ENCODE measurements around the gene TSC22D1.

The TSC22D1 gene

GRCh38 chr13:44449999-44450821, 125.9 kb downstream of the TSC22D1 start:
- DNase-seq = no peak

DNA sequence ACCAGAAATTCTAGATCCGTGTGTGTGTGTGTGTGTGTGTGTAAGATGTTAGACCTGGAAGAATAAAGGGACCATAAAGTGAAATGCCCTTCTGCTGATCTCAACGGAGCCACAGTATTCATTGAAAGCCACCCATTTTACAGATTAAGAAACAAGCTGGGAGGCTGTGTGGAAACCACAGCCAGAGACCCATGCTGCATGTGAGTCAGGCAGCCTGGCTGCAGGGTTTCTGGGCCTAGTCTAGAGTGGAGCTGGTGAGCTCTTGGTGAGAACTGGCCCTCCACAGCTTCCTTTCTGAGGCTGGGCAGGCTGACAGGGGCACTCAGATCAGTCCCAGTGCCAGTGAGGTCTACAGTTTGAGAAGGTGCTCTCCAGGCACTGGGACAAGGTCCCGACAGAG, 127.3 kb downstream of the TSC22D1 start:
- no peak for DNase-seq

DNA sequence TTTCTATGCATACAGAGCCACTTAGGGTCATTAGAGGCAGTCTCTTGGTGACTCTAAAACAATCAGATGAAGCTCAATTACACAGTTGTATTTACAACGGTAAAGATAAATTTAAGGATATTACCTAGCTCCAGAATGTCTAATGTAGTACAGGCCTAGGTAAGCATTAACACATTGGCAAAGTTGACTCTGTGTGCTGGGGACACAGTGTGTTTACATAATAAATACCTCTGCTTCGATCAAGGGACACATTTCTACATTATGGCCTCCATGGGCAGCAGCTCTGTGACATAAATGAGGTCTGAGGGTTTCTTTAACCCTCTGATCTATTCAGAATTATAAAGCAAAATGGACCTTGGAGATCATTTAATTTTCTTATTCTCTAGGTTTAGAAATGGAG, 127.8 kb downstream of the TSC22D1 start:
- no peak for DNase-seq

GRCh38 chr13:44447783-44448321, 128.3 kb downstream of the TSC22D1 start:
- no peak for DNase-seq

GRCh38 chr13:44440046-44440608, 136.0 kb downstream of the TSC22D1 start:
- no peak for DNase-seq

- DNase-seq = no peak
Observed at GRCh38 chr13:44439452-44440024, 136.6 kb downstream of the TSC22D1 start.

- DNase-seq = no peak
Observed at GRCh38 chr13:44438234-44438579, 137.9 kb downstream of the TSC22D1 start.

DNA sequence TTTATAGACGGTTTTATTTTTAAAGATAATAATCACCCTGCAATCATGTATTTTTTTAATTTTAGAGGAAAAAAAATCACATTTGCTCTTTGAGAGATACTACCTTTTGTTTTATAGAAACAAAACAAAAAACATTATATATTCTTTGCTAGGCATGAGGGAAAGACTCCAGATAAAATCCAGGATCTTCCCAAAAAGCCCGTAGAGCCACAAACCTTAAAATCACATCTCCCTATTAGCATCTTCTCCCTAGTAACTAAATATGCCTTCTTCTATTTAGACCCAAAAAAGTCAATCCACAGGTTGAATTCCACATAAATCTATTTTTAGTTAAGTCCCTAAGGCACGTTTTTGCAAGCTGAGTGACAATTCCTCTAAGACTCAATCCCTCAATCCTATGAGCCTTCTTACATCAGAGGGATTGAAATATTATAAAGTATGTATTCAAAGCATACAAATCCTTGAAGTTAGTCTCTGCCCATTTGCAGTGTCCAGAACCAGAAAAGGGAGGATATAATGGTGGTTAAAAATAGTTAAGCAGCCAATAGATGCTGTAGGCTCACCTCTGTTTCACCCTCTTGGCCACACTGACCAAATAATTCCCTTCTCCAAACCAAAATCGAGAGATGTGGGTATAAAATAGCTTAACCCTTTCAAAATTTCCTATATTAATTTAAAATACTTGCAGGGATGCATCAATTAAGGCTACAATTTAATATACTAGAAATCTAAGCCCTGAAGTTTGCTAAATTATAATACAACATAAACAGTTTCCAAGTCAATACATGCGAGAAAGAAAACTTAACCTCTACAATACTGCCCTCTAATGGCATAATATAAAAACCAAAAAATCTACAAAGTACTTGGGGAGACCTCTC, 138.5 kb downstream of the TSC22D1 start:
- peak; percentile 54 for DNase-seq

DNA sequence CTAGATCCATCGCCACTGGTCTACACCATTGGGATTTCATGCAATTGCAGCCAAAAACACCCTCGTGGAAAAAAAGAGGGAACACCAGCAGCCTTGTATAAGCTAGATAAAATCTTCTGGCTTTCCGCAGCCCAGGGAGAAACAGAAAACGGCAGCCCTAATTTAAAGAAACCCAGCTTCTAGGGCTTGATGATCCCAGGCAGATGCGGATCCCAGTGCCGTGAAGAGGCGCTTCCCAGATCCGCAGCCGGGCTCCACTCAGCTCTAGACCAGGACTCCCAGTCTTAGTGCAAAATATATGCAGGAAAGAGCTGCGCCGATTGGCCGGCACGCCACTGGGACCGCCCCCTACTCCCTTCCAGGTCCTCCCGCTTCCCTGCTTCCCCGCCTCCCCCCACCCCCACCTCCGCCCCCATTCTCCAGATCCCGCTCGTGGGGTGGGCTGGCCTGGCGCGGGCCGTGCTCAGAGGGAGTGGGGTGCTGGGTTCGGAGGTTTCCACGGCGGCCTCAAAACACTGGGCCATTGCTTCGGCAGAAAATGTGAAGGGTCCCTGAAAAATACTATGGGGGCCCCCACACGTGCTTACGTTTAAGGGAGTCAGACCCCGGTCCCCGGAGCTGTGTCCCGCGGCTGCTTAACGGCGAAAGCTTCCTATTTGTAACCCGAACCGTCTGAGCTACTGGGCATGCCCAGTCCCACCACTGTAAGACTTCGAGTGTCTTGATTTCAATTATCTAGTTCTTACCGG, 139.4 kb downstream of the TSC22D1 start:
- DNase-seq = peak; percentile 85

DNA sequence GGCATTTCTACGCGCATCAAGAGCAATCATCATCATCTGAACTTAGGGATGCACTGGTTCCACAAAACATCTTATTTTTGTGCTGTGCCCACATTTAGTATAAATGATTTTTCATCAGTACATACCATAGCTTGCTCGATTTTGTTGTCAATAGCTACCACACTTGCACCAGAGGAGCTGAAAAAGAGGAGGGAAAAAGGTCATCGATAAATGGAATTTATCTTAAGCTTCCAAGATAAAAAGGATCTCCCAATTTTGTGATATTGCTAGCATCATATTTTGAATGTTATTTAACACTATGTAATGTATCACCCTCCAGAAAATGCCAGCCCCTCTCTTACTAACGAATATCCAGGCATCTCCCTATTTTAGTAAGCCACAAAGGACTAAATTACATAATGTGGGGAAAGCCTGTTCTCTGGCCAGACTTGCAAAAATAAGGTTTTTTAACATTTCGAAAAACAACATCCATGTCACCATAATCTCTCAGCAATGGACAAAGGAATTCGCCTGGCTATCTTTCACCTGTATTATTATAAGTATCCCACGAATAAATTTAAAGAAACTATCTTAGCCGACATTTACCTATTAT, 140.1 kb downstream of the TSC22D1 start:
- no peak for DNase-seq

GRCh38 chr13:44435142-44435918, 140.8 kb downstream of the TSC22D1 start:
- peak; percentile 95 for DNase-seq

DNA sequence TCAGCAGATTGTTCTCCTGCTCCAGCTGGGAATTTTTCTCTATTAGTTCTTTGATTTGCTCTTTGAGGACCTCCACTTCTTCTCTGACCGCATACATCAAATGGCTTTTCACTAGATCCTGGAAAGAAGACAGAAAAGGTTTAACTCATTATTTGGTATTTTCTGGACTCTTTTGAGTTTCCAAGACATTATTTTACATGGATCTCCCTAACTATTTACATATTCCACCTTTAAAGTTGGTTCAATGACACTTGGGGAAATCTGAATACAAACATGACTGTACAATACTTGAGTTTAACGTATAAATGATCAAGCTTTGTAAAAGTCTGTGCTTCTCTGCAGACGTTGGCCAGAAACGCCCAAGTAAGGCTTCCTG, 141.4 kb downstream of the TSC22D1 start:
- no peak for DNase-seq

DNA sequence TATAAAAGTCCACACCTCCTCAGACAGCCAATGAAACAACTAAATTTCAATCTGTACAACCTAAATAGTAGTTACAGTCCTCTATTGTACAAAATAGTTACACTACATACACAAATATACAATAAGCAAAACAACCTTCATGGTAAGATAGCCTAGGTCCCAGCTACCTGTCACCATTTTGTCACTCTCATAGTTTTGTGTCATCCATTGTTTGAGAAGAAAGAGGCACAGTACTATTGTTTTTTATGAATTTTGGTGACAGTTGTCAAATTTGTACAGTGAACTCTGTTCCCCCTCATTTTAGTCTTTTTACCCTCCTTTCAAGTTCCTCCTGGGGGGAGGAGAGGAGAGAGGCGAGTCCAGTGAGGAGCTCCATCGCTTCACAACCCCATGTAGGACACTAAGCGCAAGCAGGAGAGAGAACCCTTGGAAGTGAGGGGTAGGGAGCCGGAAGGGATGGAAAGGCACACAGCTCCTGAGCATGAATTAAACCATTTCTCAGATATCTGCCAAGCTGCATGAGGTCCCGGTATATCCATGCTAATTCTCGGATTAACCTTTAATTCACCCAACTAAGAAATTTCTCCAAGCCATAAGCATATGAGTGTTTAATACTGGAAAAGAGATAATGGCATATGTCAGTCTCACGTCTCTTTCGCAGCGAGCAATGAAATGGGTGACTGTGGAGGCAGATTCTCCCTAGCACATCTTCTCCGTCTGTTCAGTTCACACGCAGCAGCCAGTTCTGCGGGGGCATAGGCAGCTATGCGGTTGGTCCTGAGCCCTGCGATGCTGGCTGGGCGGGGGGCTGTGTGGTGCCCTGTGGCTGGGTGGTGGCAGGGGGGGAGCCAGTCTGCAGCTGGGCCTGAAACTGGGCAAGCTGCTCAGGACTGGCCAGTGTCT, 142.0 kb downstream of the TSC22D1 start:
- no peak for DNase-seq

- DNase-seq = no peak
Observed at GRCh38 chr13:44432650-44433049, 143.5 kb downstream of the TSC22D1 start.

DNA sequence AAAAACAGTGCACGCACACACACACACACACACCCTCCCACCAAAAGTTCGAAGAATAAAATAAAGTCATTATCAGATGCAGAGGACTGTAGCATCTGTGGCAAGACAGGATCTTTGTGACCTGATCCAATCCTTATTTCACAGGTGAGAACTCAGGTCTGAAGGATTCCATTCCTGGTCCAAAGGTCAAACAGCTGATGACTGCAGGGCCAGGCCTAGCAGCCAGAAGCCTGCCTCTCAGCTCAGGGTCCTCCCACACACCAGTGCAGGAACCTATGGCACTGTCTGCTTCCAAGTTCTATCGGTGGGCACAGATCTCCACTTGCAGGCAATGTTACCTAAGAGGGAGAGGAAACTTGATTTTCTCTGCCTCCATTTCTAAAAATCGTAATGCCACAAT, 145.0 kb downstream of the TSC22D1 start:
- no peak for DNase-seq

- no peak for DNase-seq
Observed at GRCh38 chr13:44429311-44429710, 146.8 kb downstream of the TSC22D1 start.

GRCh38 chr13:44426461-44426860, 149.7 kb downstream of the TSC22D1 start:
- DNase-seq = peak; percentile 2

- no peak for DNase-seq
Observed at GRCh38 chr13:44425815-44426078, 150.4 kb downstream of the TSC22D1 start.

DNA sequence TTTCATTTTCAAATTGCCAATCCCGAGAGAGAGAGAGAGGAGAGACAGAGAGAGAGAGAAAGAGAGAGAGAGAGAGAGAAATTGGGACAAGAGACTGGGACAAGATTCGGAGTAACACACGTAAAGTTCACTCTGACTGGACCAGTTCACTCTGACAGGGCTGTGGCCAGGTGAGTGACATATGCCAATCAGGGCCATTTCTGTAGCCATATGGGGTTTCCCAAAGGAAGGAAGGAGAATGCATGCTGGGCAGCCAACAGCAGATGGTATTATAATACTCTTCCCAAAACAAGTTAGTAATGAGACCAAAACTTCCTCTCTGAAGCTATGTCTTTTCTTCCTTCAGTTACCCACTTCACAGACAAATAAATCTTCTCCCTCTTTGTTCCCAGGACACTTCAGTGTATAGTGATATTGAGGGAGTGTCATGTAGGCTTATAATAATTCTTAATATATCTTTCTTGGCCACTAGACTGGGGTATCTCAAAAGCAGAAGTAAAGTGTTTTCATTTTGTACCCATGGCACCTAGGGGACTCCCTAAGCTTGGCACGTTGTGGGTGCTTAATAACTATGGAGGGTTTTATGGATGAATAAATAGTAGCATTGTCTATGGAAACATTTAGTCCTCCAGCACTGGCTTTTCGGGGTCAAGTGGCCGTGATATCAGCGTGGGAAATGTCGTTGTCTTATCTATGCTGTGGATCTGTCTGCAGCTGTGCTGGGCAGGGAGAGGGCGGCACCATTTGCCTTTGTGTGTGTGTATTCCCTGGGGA, 150.9 kb downstream of the TSC22D1 start:
- DNase-seq = peak; percentile 21

- no peak for DNase-seq
Observed at GRCh38 chr13:44423824-44424223, 152.3 kb downstream of the TSC22D1 start.

All from NCI-H2171 treated with DMSO at 0.1 percent for 48 hours (cell line).